CD4-positive, alpha-beta T cell treated with Interleukin-21 for 1 hour (primary cell): ENCODE measurements around the gene SERPINH1.
A peak's percentile ranks its signal among the peaks of the same experiment; 100 is the strongest.
"Not testable (repeated sequence)": the region's sequence is repeated elsewhere in the genome, so short reads cannot be mapped to it uniquely, and the experiment has no call there.

ENCODE experiments used
- DNase-seq: peaks from one replicate; pipeline ENCODE4 v3.0.0-alpha.2; 2020

The SERPINH1 gene

GRCh38 chr11:75578977-75579376, 16.9 kb downstream of the SERPINH1 start:
- DNase-seq = no peak

GRCh38 chr11:75579841-75580240, 17.8 kb downstream of the SERPINH1 start:
- DNase-seq = no peak

- DNase-seq = no peak
These were observed 20.4 kb downstream of the SERPINH1 start for GRCh38 chr11:75582506-75582894.

GRCh38 chr11:75582895-75583717, 21.1 kb downstream of the SERPINH1 start:
- DNase-seq = peak; percentile 29

GRCh38 chr11:75583718-75584658, 21.9 kb downstream of the SERPINH1 start:
- no peak for DNase-seq

- not testable (repeated sequence) for DNase-seq
These were observed 22.7 kb downstream of the SERPINH1 start for GRCh38 chr11:75584659-75585292.

GRCh38 chr11:75585293-75585670, 23.2 kb downstream of the SERPINH1 start:
- DNase-seq = no peak

- no peak for DNase-seq
These were observed 24.3 kb downstream of the SERPINH1 start for GRCh38 chr11:75586395-75586794.

GRCh38 chr11:75588051-75588481, 26.0 kb downstream of the SERPINH1 start:
- DNase-seq = no peak

- DNase-seq = no peak
These were observed 27.0 kb downstream of the SERPINH1 start for GRCh38 chr11:75589051-75589450.

GRCh38 chr11:75589933-75590332, 27.9 kb downstream of the SERPINH1 start:
- DNase-seq = no peak

- DNase-seq = no peak
These were observed 29.3 kb downstream of the SERPINH1 start for GRCh38 chr11:75591371-75591770.

- DNase-seq = no peak
These were observed 29.9 kb downstream of the SERPINH1 start for GRCh38 chr11:75591966-75592365.

- DNase-seq = peak; percentile 2
These were observed 30.7 kb downstream of the SERPINH1 start for GRCh38 chr11:75592715-75593114.

- DNase-seq = no peak
These were observed 31.3 kb downstream of the SERPINH1 start for GRCh38 chr11:75593286-75593915.

- DNase-seq = no peak
These were observed 32.2 kb downstream of the SERPINH1 start for GRCh38 chr11:75594211-75594610.

GRCh38 chr11:75595429-75595828, 33.4 kb downstream of the SERPINH1 start:
- no peak for DNase-seq

- DNase-seq = no peak
These were observed 34.9 kb downstream of the SERPINH1 start for GRCh38 chr11:75596914-75597313.

- DNase-seq = no peak
These were observed 35.6 kb downstream of the SERPINH1 start for GRCh38 chr11:75597636-75598035.

- no peak for DNase-seq
These were observed 36.2 kb downstream of the SERPINH1 start for GRCh38 chr11:75598264-75598663.

GRCh38 chr11:75598900-75599299, 36.8 kb downstream of the SERPINH1 start:
- no peak for DNase-seq

GRCh38 chr11:75600356-75600755, 38.3 kb downstream of the SERPINH1 start:
- no peak for DNase-seq

- DNase-seq = no peak
These were observed 39.4 kb downstream of the SERPINH1 start for GRCh38 chr11:75601494-75601893.
